ENCODE measurements around the gene CLMN.

Gene CLMN

DNA sequence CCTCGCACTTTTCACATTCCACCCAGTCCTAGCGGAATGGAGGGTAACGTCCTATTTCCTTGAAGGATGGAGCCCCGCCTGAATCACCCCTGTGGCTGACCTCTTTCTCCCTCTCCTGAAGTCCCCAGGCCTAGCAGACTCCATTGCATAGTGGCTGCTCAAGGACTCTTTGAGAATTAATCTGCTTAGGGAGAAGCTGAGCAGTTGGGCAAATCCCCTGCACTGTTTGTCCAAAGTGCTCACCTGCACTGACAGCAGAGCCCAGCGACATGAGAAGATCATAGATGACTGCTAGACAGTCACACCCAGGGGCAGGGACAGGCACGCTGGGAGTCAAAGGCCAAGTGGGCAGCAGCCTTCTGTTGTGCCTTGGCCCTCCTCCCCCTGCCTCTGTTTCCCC is 124.7 kb downstream of the CLMN start:
- TF ChIP-seq, protein P1, sequence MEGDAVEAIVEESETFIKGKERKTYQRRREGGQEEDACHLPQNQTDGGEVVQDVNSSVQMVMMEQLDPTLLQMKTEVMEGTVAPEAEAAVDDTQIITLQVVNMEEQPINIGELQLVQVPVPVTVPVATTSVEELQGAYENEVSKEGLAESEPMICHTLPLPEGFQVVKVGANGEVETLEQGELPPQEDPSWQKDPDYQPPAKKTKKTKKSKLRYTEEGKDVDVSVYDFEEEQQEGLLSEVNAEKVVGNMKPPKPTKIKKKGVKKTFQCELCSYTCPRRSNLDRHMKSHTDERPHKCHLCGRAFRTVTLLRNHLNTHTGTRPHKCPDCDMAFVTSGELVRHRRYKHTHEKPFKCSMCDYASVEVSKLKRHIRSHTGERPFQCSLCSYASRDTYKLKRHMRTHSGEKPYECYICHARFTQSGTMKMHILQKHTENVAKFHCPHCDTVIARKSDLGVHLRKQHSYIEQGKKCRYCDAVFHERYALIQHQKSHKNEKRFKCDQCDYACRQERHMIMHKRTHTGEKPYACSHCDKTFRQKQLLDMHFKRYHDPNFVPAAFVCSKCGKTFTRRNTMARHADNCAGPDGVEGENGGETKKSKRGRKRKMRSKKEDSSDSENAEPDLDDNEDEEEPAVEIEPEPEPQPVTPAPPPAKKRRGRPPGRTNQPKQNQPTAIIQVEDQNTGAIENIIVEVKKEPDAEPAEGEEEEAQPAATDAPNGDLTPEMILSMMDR (IDR thresholded peaks at IDR 0.05; ENCODE audit: insufficient read depth, low read depth, low read length, missing control alignments), result no peak
- no peak overlapping the region for H3K4me3 ChIP-seq (ENCODE audit: low read depth, low read length)
- DNase-seq (ENCODE audit: low read depth), result no peak

DNA sequence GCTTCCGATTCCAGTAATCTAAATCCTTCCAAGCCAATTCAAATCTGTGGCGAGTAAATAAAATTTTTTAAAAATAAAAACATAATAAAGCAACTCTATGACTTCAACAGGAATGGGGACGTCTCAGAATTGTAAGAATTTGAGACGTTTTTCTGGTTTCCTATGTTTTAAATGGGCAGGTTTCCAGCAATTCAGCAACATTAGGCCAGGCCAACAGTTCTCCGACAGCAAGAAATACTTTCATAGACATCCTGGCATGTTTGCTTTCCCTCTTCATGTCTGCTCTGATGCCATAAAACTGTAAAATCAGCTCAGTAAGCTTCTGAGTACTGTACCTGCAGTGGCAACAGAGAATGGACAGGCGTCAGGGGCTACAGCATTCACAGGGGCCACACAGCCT is 126.6 kb downstream of the CLMN start:
- no peak for DNase-seq (ENCODE audit: low read depth)
- H3K4me3 ChIP-seq (ENCODE audit: low read depth, low read length), result no peak overlapping the region
- TF ChIP-seq, protein P1 (IDR thresholded peaks at IDR 0.05; ENCODE audit: insufficient read depth, low read depth, low read length, missing control alignments), result no peak

DNA sequence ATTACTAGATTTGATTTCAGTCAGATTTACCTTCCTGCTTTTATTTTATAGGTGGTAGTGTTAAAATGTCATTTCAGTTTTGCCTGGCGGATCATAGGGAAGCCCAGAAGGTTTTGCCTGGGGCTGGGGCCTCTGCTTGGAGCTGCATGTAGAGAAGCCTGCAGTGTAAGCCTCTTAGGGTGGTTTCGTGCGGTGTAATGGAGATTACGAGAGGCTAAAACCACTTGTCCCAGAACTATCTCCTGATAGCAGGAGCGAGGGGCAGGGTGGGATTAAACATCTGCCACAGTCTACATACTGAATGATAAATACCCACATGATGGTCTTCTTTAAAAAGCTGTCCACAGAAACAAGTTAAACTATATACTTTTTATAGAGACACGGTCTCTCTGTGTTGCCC is 127.4 kb downstream of the CLMN start:
- TF ChIP-seq, protein P1 (IDR thresholded peaks at IDR 0.05; ENCODE audit: insufficient read depth, low read depth, low read length, missing control alignments), result no peak
- DNase-seq (ENCODE audit: low read depth), result no peak
- no peak overlapping the region for H3K4me3 ChIP-seq (ENCODE audit: low read depth, low read length)

DNA sequence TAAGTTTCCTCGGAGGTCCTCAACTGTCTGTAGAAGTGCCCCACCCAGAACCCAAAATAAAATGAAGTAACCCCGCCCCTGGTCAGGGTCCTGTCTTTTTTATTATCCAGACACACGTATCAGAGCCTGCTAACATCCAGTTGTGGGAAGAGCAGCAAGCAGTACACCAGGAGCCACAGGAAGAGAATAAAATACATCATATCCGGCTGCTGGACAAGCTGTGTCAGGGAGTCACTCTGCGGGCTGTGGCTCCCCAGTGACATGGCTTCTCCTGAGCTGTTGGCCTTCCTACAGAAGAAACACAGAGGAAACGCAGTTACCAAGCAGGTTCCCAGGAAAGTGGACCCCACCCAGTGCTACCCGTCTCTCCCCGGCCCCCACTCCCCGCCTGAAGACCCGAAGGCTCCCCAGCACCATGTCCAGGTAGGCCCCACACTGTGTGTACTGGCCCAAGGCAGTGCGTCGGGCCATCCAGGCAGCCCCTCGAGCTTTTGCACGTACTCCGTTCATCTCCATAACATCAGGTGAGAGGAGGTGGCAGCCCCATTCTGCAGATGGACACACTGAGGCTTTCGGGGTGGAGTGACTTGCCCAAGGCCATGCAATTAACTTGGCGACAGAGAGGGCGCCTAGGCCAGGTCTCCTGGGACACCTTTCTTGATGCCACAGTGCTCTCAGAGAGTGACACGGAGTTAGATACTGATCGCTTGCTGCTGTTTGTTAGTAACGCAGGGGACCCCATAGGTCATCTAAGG is 128.1 kb downstream of the CLMN start:
- no peak overlapping the region for H3K4me3 ChIP-seq (ENCODE audit: low read depth, low read length)
- TF ChIP-seq, protein P1 (IDR thresholded peaks at IDR 0.05; ENCODE audit: insufficient read depth, low read depth, low read length, missing control alignments), result no peak
- DNase-seq (ENCODE audit: low read depth), result no peak

DNA sequence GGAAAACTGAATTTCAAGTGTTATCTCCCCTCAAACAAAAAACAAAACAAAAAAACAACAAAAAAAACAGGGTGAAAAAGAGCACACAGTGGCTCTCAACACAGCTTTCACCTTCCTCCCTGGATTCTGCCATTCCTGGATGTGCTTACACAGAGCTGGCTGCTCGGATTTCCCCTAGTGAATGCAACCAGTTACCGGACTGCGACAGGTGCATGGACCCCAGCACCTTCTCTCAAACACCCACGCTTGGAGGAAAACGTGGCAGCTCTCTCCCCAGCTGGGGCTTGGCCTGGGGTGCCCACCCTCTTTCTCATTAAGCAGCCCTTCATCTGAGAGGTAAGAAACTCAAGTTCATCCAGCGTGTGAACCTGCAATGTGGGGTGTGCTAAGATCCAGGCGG is 128.9 kb downstream of the CLMN start:
- no peak overlapping the region for H3K4me3 ChIP-seq (ENCODE audit: low read depth, low read length)
- no peak for DNase-seq (ENCODE audit: low read depth)
- TF ChIP-seq, protein P1 (IDR thresholded peaks at IDR 0.05; ENCODE audit: insufficient read depth, low read depth, low read length, missing control alignments), result no peak

DNA sequence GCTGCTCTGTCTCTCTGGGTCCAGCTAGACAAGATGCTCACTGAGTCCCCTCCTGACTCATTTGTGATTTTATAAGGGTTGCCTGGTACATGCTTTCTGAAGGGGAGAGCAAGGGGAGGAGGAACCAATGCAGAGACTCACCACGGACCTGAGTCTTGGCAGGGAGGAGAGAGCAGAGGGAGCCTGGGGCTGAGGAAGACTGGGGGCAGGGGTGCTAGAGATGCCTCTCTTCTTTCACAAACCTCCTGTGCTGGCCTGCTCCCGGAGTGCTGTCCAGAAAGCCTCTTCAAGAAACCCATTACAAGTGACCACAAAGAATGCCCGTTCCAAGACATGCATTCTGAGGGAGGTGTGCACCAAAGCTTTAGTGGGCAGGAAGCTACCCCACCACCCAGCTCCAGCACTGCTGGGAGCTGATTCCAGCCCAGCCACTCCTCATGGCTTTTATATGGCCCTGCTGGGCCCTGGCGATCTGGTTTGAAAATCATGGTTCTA is 129.3 kb downstream of the CLMN start:
- DNase-seq (ENCODE audit: low read depth), result no peak
- H3K4me3 ChIP-seq (ENCODE audit: low read depth, low read length), result no peak overlapping the region
- TF ChIP-seq, protein P1 (IDR thresholded peaks at IDR 0.05; ENCODE audit: insufficient read depth, low read depth, low read length, missing control alignments), result no peak
